Stomach (tissue), 8 donors: ENCODE data around the gene CCR5AS.

Experiments
- DNase-seq, 2 donors: peaks; one replicate each; pipeline versions ENCODE4 v3.0.0 to v3.0.0-alpha.2; 2013 to 2019
- H3K27ac ChIP-seq, 5 donors: fragments of 200-600 bp in 4 of 5; sonication (generic) in 4 of 5; one replicate each; pipeline ENCODE4 v1.5.1; 2013 to 2019; ENCODE audit warnings: mild to moderate bottlenecking in 1 of 5, moderate library complexity in 1 of 5
- H3K27me3 ChIP-seq, 3 donors: fragments of 200-600 bp; sonication (generic); one replicate each; pipeline ENCODE4 v1.5.1; 2017 to 2019; ENCODE audit warnings: mixed run types in 1 of 3
- H3K36me3 ChIP-seq, 4 donors: fragments of 200-600 bp; sonication (generic); 1 replicate in 3 of 4; 2 replicates in 1 of 4; pipeline ENCODE4 v1.5.1; 2016 to 2019
- H3K4me1 ChIP-seq, 4 donors: fragments of 200-600 bp; sonication (generic); one replicate each; pipeline ENCODE4 v1.5.1; 2016 to 2019
- H3K4me3 ChIP-seq, 4 donors: fragments of 200-600 bp; sonication (generic) in 3 of 4; one replicate each; pipeline ENCODE4 v1.5.1; 2016 to 2019; ENCODE audit warnings: mild to moderate bottlenecking in 1 of 4
- H3K9me3 ChIP-seq, 4 donors: fragments of 200-600 bp; sonication (generic); one replicate each; pipeline ENCODE4 v1.5.1; 2016 to 2019
- EP300 ChIP-seq: sonication (generic); formaldehyde crosslinking; IDR thresholded peaks from one replicate; pipeline ENCODE4 v1.6.1; 2017; ENCODE audit warnings: antibody characterized with exemption
- POLR2A ChIP-seq, 4 donors: fragments of 450-650 bp; IDR thresholded peaks; one replicate each; pipeline ENCODE4 v1.6.1; 2016; ENCODE audit warnings: antibody characterized with exemption in 4 of 4, control low read depth in 2 of 4, mild to moderate bottlenecking in 1 of 4, moderate library complexity in 1 of 4
- POLR2AphosphoS5 ChIP-seq, 3 donors: sonication (generic); formaldehyde crosslinking; IDR thresholded peaks; one replicate each; pipeline ENCODE4 v1.6.1; 2016; ENCODE audit warnings: antibody characterized with exemption in 3 of 3
- WGBS, 5 donors: extraction: QIAGEN DNeasy Blood & Tissue Kit in 3 of 5; methylation state at CpG; one replicate each; pipeline versions ENCODE4 v1.1.5 to v1.1.7; 2013 to 2018; 5-methylcytosine and 5-hydroxymethylcytosine counted together
- intact Hi-C: fragments of 100-400 bp; cut with DNase I; formaldehyde crosslinking; loops from one replicate; pipeline ENCODE4 v1.15.1; 2023; ENCODE audit warnings: low total_unique reads
- TF ChIP-seq, protein P1 (sequence below), 7 experiments: fragments of 450-650 bp in 4 of 7; fragments of 200-600 bp in 3 of 7; sonication (generic) in 3 of 7; IDR thresholded peaks; one replicate each; pipeline ENCODE4 v1.5.1; 2016 to 2019; ENCODE audit warnings: antibody characterized with exemption in 7 of 7, control low read depth in 2 of 7, mild to moderate bottlenecking in 1 of 7
- donor health status: healthy with polysubstance abuse.
- donor health status: Bipolar disorder and iron deficiency.
- donor health status: healthy.

Gene CCR5AS

DNA sequence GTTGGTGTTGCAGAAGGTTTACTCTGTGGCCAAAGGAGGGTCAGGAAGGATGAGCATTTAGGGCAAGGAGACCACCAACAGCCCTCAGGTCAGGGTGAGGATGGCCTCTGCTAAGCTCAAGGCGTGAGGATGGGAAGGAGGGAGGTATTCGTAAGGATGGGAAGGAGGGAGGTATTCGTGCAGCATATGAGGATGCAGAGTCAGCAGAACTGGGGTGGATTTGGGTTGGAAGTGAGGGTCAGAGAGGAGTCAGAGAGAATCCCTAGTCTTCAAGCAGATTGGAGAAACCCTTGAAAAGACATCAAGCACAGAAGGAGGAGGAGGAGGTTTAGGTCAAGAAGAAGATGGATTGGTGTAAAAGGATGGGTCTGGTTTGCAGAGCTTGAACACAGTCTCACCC is 32.1 kb downstream of the CCR5AS start:
- Histone ChIP-seq H3K27me3 (peaks cover 0 to 22% (median 0%) of the 10 kb centered on the region in 3 donors), H3K36me3 (no peaks in the 10 kb centered on the region), H3K4me3 (no peak overlapping the region), H3K27ac (no peak overlapping the region), H3K4me1 (no peaks in the 10 kb centered on the region), H3K9me3 (no peaks in the 10 kb centered on the region)
- no peak for DNase-seq
- intact Hi-C loops, result loop anchor here (10.0 kb wide), 1 partner anchor 430 kb away; the partner anchor contains the start of gene CXCR6
- WGBS, 5 donors, result 72 to 86% (median 77%) methylated on average over 3 of the region's 3 CpGs
- no peak for TF ChIP-seq POLR2AphosphoS5 (IDR thresholded peaks at IDR 0.05)
- TF ChIP-seq, protein P1, sequence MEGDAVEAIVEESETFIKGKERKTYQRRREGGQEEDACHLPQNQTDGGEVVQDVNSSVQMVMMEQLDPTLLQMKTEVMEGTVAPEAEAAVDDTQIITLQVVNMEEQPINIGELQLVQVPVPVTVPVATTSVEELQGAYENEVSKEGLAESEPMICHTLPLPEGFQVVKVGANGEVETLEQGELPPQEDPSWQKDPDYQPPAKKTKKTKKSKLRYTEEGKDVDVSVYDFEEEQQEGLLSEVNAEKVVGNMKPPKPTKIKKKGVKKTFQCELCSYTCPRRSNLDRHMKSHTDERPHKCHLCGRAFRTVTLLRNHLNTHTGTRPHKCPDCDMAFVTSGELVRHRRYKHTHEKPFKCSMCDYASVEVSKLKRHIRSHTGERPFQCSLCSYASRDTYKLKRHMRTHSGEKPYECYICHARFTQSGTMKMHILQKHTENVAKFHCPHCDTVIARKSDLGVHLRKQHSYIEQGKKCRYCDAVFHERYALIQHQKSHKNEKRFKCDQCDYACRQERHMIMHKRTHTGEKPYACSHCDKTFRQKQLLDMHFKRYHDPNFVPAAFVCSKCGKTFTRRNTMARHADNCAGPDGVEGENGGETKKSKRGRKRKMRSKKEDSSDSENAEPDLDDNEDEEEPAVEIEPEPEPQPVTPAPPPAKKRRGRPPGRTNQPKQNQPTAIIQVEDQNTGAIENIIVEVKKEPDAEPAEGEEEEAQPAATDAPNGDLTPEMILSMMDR (IDR thresholded peaks at IDR 0.05), result no peak
- no peak for TF ChIP-seq EP300
- TF ChIP-seq POLR2A (IDR thresholded peaks at IDR 0.05), result no peak

- 75 to 79% (median 78%) methylated on average over 9 of the region's 9 CpGs for WGBS, 5 donors
- H3K27ac ChIP-seq, result peak overlapping the region in 2 of 5 donors; percentile 9 to 33
- peak overlapping the region in 1 of 4 donors; percentile 5 for H3K4me3 ChIP-seq
- intact Hi-C loops, result loop anchor here (10.0 kb wide), 1 partner anchor 428 kb away; the partner anchor contains the start of gene CXCR6
- H3K9me3 ChIP-seq, result no peaks in the 10 kb centered on the region
- no peak for TF ChIP-seq EP300
- TF ChIP-seq, protein P1 (IDR thresholded peaks at IDR 0.05), result peak in 4 of 7 experiments; percentile 16 to 44 (median 36)
- TF ChIP-seq POLR2AphosphoS5 (IDR thresholded peaks at IDR 0.05), result no peak
- TF ChIP-seq POLR2A (IDR thresholded peaks at IDR 0.05), result no peak
- peaks cover 0 to 22% (median 0%) of the 10 kb centered on the region in 3 donors for H3K27me3 ChIP-seq
- H3K36me3 ChIP-seq, result no peaks in the 10 kb centered on the region
- DNase-seq, result peak in 1 of 2 donors; percentile 43
- H3K4me1 ChIP-seq, result no peaks in the 10 kb centered on the region
Measured at GRCh38 chr3:46372492-46373359, 34.1 kb downstream of the CCR5AS start.

GRCh38 chr3:46371519-46372340 is 35.1 kb downstream of the CCR5AS start:
- Histone ChIP-seq H3K27ac (peak overlapping the region in 3 of 5 donors; percentile 14 to 45 (median 33)), H3K9me3 (no peaks in the 10 kb centered on the region), H3K4me3 (peak overlapping the region in 3 of 4 donors; percentile 0 to 15 (median 6)), H3K4me1 (no peaks in the 10 kb centered on the region), H3K36me3 (no peaks in the 10 kb centered on the region), H3K27me3 (peaks cover 0 to 22% (median 0%) of the 10 kb centered on the region in 3 donors)
- WGBS, 5 donors, result 62 to 82% (median 75%) methylated on average over 10 of the region's 10 CpGs
- intact Hi-C loops, result loop anchor here (10.0 kb wide), 1 partner anchor 427 kb away; the partner anchor contains the start of gene CXCR6
- DNase-seq, result no peak
- TF ChIP-seq EP300, result no peak
- TF ChIP-seq POLR2AphosphoS5 (IDR thresholded peaks at IDR 0.05), result no peak
- TF ChIP-seq, protein P1 (IDR thresholded peaks at IDR 0.05), result no peak
- TF ChIP-seq POLR2A (IDR thresholded peaks at IDR 0.05), result no peak
